IMR-90 (cell line): ENCODE data around the gene CERT1. TPM values are rescaled to one million over a fixed set of nuclear protein-coding genes. Genes with fewer than 3 reads are reported as not detected.

ENCODE experiments used
- ATAC-seq: fragments of 200-7000 bp; cut with Tn5 transposase; 2 replicates; pipeline ENCODE4 v1.9.1; 2020; ENCODE audit warnings: low read depth, mild to moderate bottlenecking, moderate library complexity
- BruUV-seq: library from RNA; stranded (reverse); fragments of 400-500 nt; replicated peaks from 2 replicates; lab custom pipeline; 2021; lab: Mats Ljungman, UMichigan
- CTCF ChIA-PET: fragments of 300-600 bp; formaldehyde crosslinking; extraction: SDS; loops from one replicate; lab custom pipeline; 2021; ENCODE audit warnings: antibody characterized with exemption; lab: Yijun Ruan, JAX
- POLR2A ChIA-PET: fragments of 300-600 bp; sonication (Branson Sonifier 250); formaldehyde crosslinking; loops from one replicate; lab custom pipeline; 2022; ENCODE audit warnings: antibody characterized with exemption; ENCODE audit not compliant: unreplicated experiment; lab: Charles Lee
- DNase-seq: peaks from one replicate; pipeline ENCODE4 v3.0.0; 2013
- H2AFZ ChIP-seq: replicated peaks from 2 replicates; pipeline ENCODE3; 2013; ENCODE audit warnings: low read length, mild to moderate bottlenecking; ENCODE audit not compliant: poor library complexity
- H2AK5ac ChIP-seq: 2 replicates; pipeline ENCODE4 v1.6.1; 2013; ENCODE audit warnings: low read depth, low read length, inconsistent platforms
- H2AK9ac ChIP-seq: replicated peaks from 2 replicates; pipeline ENCODE3; 2013; ENCODE audit warnings: mild to moderate bottlenecking, low read depth, low read length, moderate library complexity; ENCODE audit not compliant: poor library complexity
- H2BK120ac ChIP-seq: 2 replicates; pipeline ENCODE4 v1.6.1; 2013; ENCODE audit warnings: low read depth, low read length, inconsistent platforms
- H2BK15ac ChIP-seq: 3 replicates; pipeline ENCODE4 v1.6.1; 2013; ENCODE audit warnings: low read depth, low read length, inconsistent platforms
- H2BK20ac ChIP-seq: 2 replicates; pipeline ENCODE4 v1.6.1; 2013; ENCODE audit warnings: low read depth, mild to moderate bottlenecking, inconsistent platforms, low read length, moderate library complexity
- H2BK5ac ChIP-seq: 2 replicates; pipeline ENCODE4 v1.6.1; 2013; ENCODE audit warnings: mild to moderate bottlenecking, low read depth, low read length, inconsistent platforms; ENCODE audit not compliant: poor library complexity, severe bottlenecking
- H3K14ac ChIP-seq: replicated peaks from 2 replicates; pipeline ENCODE4 v1.6.1; 2013; ENCODE audit warnings: low read depth, low read length, inconsistent platforms
- H3K18ac ChIP-seq: 2 replicates; pipeline ENCODE4 v1.6.1; 2013; ENCODE audit warnings: low read depth, low read length, control low read depth
- H3K23ac ChIP-seq: 2 replicates; pipeline ENCODE4 v1.6.1; 2013; ENCODE audit warnings: low read depth, low read length, inconsistent platforms
- H3K27ac ChIP-seq: 2 replicates; pipeline ENCODE4 v1.5.1; 2013; ENCODE audit warnings: mild to moderate bottlenecking, control low read depth, low read length; ENCODE audit not compliant: insufficient read depth
- H3K27me3 ChIP-seq: 2 replicates; pipeline ENCODE4 v1.6.1; 2013; ENCODE audit warnings: low read length; ENCODE audit not compliant: control insufficient read depth, insufficient read depth
- H3K36me3 ChIP-seq: 2 replicates; pipeline ENCODE4 v1.6.1; 2013; ENCODE audit warnings: low read length, mixed read lengths; ENCODE audit not compliant: control insufficient read depth, insufficient read depth
- H3K4ac ChIP-seq: 2 replicates; pipeline ENCODE4 v1.6.1; 2013; ENCODE audit warnings: low read depth, low read length, inconsistent platforms
- H3K4me1 ChIP-seq: 2 replicates; pipeline ENCODE4 v1.6.1; 2013; ENCODE audit warnings: low read length, mixed read lengths; ENCODE audit not compliant: control insufficient read depth, insufficient read depth
- H3K4me2 ChIP-seq: 2 replicates; pipeline ENCODE4 v1.6.1; 2013; ENCODE audit warnings: low read depth, mild to moderate bottlenecking, control low read depth, low read length, moderate library complexity
- H3K4me3 ChIP-seq: 2 replicates; pipeline ENCODE4 v1.5.1; 2013; ENCODE audit warnings: low read depth, mild to moderate bottlenecking, control low read depth, low read length, moderate library complexity; ENCODE audit not compliant: insufficient read depth
- H3K56ac ChIP-seq: 2 replicates; pipeline ENCODE4 v1.6.1; 2013; ENCODE audit warnings: low read length, inconsistent platforms; ENCODE audit not compliant: insufficient read depth; ENCODE audit errors: extremely low read depth
- H3K79me1 ChIP-seq, 2 experiments: 2 replicates each; pipeline ENCODE4 v1.6.1; 2013; ENCODE audit warnings: low read length in 2 of 2, inconsistent platforms in 1 of 2, low read depth in 1 of 2
- H3K9ac ChIP-seq: 2 replicates; pipeline ENCODE4 v1.6.1; 2013; ENCODE audit warnings: low read depth, low read length, control low read depth
- H3K9me1 ChIP-seq: 2 replicates; pipeline ENCODE4 v1.6.1; 2013; ENCODE audit warnings: low read length, inconsistent platforms; ENCODE audit not compliant: insufficient read depth
- H3K9me3 ChIP-seq: 2 replicates; pipeline ENCODE4 v1.6.1; 2013; ENCODE audit warnings: low read length; ENCODE audit not compliant: control insufficient read depth, insufficient read depth
- H4K20me1 ChIP-seq: 2 replicates; pipeline ENCODE4 v1.6.1; 2013; ENCODE audit warnings: low read length, inconsistent platforms; ENCODE audit not compliant: insufficient read depth
- H4K5ac ChIP-seq: 2 replicates; pipeline ENCODE4 v1.6.1; 2013; ENCODE audit warnings: mild to moderate bottlenecking, low read depth, low read length, control low read depth
- H4K8ac ChIP-seq, 2 experiments: 2 replicates each; pipeline ENCODE4 v1.6.1; 2013; ENCODE audit warnings: low read depth in 2 of 2, low read length in 2 of 2, control low read depth in 1 of 2, inconsistent platforms in 1 of 2
- H4K91ac ChIP-seq: 2 replicates; pipeline ENCODE4 v1.6.1; 2013; ENCODE audit warnings: low read depth, low read length, inconsistent platforms; ENCODE audit not compliant: insufficient read depth
- CEBPB ChIP-seq: IDR thresholded peaks from 2 replicates; pipeline ENCODE4 v1.6.1; 2012; ENCODE audit warnings: low read depth, low read length, improper control_type of control experiment
- RFX5 ChIP-seq: IDR thresholded peaks from 2 replicates; pipeline ENCODE4 v1.8.0; 2012; ENCODE audit warnings: low read depth, mild to moderate bottlenecking, low read length, moderate library complexity
- WGBS, 2 experiments: methylation state at CpG; one replicate each; pipeline versions ENCODE4 v1.1.5 to v1.1.7; 2013; ENCODE audit warnings: missing lambda C conversion rate in 2 of 2; ENCODE audit not compliant: insufficient read length in 1 of 2; ENCODE audit errors: extremely low coverage in 2 of 2; 5-methylcytosine and 5-hydroxymethylcytosine counted together
- dilution Hi-C: fragments of 300-500 bp; cut with HindIII; formaldehyde crosslinking; loops from one replicate; pipeline ENCODE4 v1.14.3; 2018; ENCODE audit warnings: low sequenced_read_pairs; ENCODE audit not compliant: unreplicated experiment
- in situ Hi-C: fragments of 300-500 bp; cut with MboI; formaldehyde crosslinking; loops from 3 replicates; pipeline ENCODE4 v1.14.3; 2019; ENCODE audit warnings: low sequenced_read_pairs, inconsistent platforms, mixed read lengths
- intact Hi-C: fragments of 100-400 bp; cut with micrococcal nuclease; formaldehyde crosslinking; loops from 2 replicates; pipeline ENCODE4 v1.10.0; 2022
- polyA plus RNA-seq, 3 experiments: library from polyadenylated mRNA; depleted of rRNA; stranded (reverse); fragments of >200 nt; gene quantifications; 2 replicates each; pipeline ENCODE4 v1.2.3, GENCODE V29; 2012; ENCODE audit warnings: low replicate concordance in 1 of 3
- total RNA-seq: library from RNA; depleted of rRNA; stranded (reverse); fragments of >200 nt; gene quantifications from 2 replicates; pipeline ENCODE4 v1.2.3, GENCODE V29; 2012

The CERT1 gene
- total and polyA plus RNA-seq, 2 of the 4 experiments (the other 2 are of a cell fraction), result 7.2 TPM

- dilution Hi-C loops, result no loop called here
- CTCF ChIA-PET, result no interaction called here
- DNase-seq, result peak; percentile 1
These were observed 1.1 kb upstream of the CERT1 start for GRCh38 chr5:75512383-75513074.

More at GRCh38 chr5:75512383-75513074, 1.1 kb upstream of the CERT1 start:
- no peak overlapping the region for H3K18ac ChIP-seq
- H2BK15ac ChIP-seq, result no peak overlapping the region
- no peaks in the 10 kb centered on the region for H3K27me3 ChIP-seq
- no peak for ATAC-seq
- POLR2A ChIA-PET, result no interaction called here
- no peak overlapping the region for H2AK5ac ChIP-seq
- H3K27ac ChIP-seq, result no peak overlapping the region
- peak overlapping the region; percentile 91 to 96 for H4K8ac ChIP-seq
- no peaks in the 10 kb centered on the region for H3K9me3 ChIP-seq
- no peak overlapping the region for H4K5ac ChIP-seq
- H3K4ac ChIP-seq, result peak overlapping the region; percentile 93; the same call in 1 of the 2 replicates
- H3K4me2 ChIP-seq, result peak overlapping the region; percentile 74
- H3K56ac ChIP-seq, result peak overlapping the region; percentile 87
- in situ Hi-C loops, result no loop called here
- H4K20me1 ChIP-seq, result peaks cover 3% of the 10 kb centered on the region; the same call in 1 of the 2 replicates
- no peaks in the 10 kb centered on the region for H3K4me1 ChIP-seq
- WGBS, 2 experiments, result no CpG with 5 or more reads among the region's 16 CpGs
- H3K79me1 ChIP-seq, result peaks cover 6 to 47% of the 10 kb centered on the region in 2 experiments
- H3K23ac ChIP-seq, result peak overlapping the region; percentile 91; the same call in 1 of the 2 replicates
- TF ChIP-seq CEBPB, result peak; percentile 74
- no peak for TF ChIP-seq RFX5
- intact Hi-C loops, result no loop called here
- no peak overlapping the region for H2AFZ ChIP-seq
- H3K9me1 ChIP-seq, result no peaks in the 10 kb centered on the region
- peak overlapping the region; percentile 92 for H2BK5ac ChIP-seq
- peak overlapping the region; percentile 93 for H3K14ac ChIP-seq
- H3K4me3 ChIP-seq, result peak overlapping the region; percentile 85
- peak overlapping the region; percentile 92; the same call in 1 of the 2 replicates for H3K9ac ChIP-seq
- no TSS peak for BruUV-seq
- H2AK9ac ChIP-seq, result no peak overlapping the region
- H3K36me3 ChIP-seq, result no peaks in the 10 kb centered on the region
- H2BK120ac ChIP-seq, result no peak overlapping the region
- H4K91ac ChIP-seq, result no peak overlapping the region; the same call in 1 of the 2 replicates
- H2BK20ac ChIP-seq, result no peak overlapping the region
